Kidney glomerular epithelial cell (primary cell): Measurements from ENCODE around the gene CTNNA1.
"Not testable (repeated sequence)": the region's sequence is repeated elsewhere in the genome, so short reads cannot be mapped to it uniquely, and the experiment has no call there.

Source experiments
- DNase-seq: peaks from one replicate; lab custom pipeline; 2025; lab: John Stamatoyannopoulos, UW

CTNNA1 gene

DNA sequence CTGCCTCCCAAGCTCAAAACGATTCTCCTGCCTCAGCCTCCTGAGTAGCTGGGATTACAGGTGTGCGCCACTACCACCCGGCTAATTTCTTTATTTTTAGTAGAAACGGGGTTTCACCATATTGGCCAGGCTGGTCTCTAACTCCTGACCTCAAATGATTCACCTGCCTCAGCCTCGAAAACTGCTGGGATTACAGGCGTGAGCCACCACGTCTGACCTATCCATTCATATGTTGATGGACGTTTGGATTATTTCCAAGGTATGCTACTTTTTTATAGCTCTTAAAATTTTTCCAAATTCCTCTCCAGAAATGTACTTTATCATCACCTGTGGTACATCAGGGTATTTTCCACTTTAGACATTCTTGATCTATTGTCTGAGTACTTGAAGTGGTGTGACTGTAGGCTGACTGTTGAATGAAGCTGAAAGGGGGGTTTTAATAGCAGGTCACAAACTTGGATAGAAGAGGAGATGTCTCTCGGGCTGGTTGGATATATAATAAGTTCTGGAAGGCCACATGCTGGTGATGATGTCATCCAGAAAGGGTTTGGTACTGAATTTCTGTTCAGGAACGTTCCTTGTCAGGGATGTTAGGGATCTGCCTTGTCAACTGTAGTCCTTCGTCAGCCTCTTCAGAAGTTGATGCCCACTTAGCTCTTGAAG, 7.4 kb downstream of the CTNNA1 start:
- DNase-seq = no peak

DNA sequence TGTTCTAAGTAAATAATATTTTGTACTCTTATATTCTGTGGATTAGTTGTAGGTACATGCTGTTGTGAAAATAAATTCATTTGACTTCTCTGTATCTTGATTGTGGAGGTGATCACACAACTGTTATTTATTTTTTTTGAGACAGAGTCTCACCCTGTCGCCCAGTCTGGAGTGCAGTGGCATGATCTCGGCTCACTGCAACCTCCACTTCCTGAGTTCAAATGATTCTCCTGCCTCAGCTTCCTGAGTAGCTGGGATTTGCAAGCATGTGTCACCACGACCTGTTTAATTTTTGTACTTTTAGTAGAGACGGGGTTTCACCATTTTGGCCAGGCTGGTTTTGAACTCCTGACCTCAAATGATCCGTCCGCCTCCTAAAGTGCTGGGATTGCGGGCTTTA, 7.9 kb downstream of the CTNNA1 start:
- DNase-seq = not testable (repeated sequence)

DNA sequence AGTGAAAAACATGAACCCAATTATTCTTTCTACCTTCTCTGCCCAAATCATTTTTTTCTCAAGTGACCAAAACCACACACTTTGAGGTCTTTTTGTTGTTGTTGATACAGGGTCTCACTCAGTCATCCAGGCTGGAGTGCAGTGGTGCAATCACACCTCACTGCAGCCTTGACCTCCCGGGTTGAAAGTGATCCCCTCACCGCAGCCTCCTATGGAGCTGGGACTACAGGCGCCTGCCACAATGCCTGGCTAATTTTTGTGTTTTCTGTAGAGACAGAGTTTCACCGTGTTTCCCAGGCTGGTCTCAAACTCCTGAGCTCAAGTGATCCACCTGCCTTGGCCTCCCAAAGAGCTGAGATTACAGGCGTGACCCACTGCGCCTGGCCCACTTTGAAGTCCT, 8.4 kb downstream of the CTNNA1 start:
- DNase-seq = not testable (repeated sequence)

DNA sequence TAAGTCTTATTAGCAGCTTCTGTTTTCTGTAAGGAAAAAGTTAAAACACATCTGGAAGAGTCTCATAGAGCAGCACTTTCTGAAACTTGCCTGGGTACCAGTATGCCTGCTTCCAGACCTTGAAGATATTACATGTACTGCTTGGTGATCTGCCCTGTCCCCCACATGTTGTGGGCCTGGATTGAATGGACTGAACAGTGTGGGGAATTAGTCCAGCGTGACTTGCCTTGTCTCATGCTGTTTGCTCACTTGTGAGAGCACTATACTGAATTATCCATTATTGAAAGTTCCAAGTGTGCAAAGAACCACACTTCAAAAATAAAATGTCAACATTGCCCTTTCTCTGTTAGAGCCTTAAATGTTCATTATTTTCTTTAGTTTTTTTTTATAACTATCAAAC, 8.9 kb downstream of the CTNNA1 start:
- DNase-seq = no peak

DNA sequence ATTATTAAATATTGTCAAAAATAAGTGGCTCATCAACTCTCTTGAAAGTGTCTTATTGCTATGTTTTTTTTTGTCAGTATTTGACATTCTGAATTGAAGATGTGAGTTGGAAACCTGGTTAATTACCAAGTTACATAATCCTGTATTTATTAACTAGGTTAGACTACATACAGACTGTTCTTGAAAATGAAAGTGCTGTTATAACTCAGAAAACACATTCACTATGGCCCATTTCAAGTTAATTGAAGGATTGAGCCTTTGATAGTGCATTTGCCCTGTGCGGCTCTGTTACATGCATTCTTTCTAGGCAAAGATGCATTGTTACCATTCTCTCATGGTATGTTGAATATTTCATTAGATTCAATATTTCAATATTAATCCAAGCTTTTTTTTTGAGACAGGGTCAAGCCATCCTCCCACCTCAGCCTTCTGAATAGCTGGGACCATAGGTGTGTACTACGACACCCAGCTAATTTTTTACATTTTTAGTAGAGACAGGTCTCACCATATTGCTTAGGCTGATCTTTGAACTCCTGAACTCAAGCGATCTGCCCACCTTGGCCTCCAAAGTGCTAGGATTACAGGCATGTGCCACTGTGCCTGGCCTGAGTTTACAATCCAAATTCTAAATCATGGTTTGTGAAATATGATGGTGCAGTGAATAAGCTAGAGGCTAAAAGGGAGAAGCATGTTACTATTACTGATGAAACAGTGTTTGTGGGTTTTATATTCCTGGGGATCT, 10.0 kb downstream of the CTNNA1 start:
- no peak for DNase-seq

GRCh38 chr5:138770291-138770690, 17.1 kb downstream of the CTNNA1 start:
- DNase-seq = no peak

- DNase-seq = no peak
Observed at GRCh38 chr5:138770977-138771376, 17.8 kb downstream of the CTNNA1 start.

- no peak for DNase-seq
Observed at GRCh38 chr5:138772986-138773594, 19.9 kb downstream of the CTNNA1 start.

GRCh38 chr5:138773624-138774023, 20.4 kb downstream of the CTNNA1 start:
- DNase-seq = not testable (repeated sequence)

DNA sequence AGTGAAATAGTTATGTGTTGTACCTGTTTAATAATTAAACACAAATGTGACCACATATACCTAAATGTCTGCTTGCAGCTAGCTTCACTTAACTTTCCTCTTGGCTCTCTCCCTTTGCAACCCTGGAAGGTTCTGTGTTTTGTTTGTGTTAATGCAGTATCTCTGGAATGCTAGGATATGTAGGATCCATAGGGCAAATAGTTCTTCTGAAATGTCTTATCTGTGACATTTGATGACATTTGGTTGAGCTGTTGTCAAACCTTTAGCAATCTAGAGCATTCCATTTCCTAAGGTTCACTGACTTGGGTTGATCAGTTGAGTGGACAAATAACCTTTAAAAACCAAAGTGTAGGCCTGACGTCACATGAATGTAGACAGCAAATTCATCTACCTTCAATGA, 21.8 kb downstream of the CTNNA1 start:
- peak; percentile 72 for DNase-seq

DNA sequence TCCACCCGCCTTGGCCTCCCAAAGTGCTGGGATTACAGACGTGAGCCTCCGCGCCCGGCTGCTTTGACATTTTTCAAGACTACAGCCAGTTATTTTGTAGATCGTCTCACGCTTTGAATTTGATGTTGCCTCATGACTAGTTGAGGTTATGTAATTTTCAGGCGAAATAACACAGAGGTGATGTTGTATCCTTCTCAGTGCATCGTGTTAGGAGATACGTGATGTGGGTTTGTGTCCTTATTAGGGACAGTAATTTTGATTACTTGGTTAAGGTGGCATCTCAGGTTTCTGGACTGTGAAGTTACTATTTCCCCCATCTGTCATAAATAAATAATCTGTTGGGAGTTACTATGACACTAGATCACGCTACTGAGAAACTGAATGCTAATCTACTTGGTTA, 25.0 kb downstream of the CTNNA1 start:
- no peak for DNase-seq

DNA sequence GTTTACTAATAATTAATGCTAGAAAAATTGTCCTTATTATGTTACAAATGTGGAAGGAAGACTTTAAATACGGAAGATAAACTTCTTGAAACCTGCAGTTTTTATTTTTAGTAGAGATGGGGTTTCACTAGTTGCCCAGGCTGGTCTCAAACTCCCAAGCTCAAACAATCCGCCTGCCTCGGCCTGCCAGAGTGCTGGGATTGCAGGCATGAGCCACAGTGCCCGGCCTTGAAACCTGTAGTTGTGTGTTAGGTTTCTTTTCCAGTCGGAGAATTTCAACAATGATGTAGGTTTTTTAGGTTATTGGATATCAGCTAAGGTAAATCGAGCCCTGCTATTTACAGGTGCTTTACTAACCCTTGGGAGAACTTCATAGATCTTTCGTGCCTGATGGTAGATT, 30.8 kb downstream of the CTNNA1 start:
- no peak for DNase-seq

DNA sequence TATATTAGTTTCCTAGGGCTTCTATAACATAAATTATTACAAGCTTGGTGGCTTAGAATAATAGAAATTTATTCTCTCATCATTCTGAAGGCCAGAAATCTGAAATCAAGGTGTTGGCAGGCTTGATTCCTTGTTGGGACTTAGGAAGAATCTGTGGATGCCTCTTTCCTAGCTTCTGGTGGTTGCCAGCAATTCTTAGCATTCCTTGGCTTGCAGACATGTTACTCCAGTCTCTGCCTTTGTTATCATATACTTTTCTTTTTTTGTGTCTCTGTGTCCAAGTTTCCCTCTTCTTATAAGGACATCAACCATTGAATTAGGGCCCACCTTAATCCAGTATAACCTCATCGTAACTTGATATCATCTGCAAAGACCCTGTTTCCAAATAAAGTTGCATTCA, 31.4 kb downstream of the CTNNA1 start:
- no peak for DNase-seq

DNA sequence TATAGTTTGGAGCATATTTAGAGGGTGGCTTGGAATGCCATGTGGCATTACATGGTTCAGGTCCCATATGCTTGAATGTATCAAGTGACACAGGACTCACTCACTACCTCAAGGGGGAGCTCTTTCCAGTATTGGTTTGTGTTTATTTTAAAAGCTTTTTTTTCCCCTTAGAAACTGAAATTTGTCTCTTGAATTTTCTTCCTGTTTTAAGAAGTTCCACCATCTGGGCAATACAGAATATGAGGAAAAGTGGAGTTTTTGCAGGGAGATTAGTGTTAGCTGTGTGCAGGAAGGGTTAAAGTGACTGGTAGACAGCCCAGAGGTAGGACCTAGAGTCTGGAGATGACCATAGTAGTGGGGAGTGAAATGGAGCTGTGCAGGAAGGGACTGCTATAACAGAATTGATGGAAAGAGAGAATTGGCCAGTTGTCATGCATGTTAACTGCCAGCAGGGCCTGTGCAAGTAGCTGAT, 36.6 kb downstream of the CTNNA1 start:
- no peak for DNase-seq

GRCh38 chr5:138790684-138791083, 37.5 kb downstream of the CTNNA1 start:
- DNase-seq = no peak

- no peak for DNase-seq
Observed at GRCh38 chr5:138792195-138792790, 39.1 kb downstream of the CTNNA1 start.

- no peak for DNase-seq
Observed at GRCh38 chr5:138793575-138793974, 40.4 kb downstream of the CTNNA1 start.

GRCh38 chr5:138803285-138803684, 50.1 kb downstream of the CTNNA1 start:
- DNase-seq = no peak

DNA sequence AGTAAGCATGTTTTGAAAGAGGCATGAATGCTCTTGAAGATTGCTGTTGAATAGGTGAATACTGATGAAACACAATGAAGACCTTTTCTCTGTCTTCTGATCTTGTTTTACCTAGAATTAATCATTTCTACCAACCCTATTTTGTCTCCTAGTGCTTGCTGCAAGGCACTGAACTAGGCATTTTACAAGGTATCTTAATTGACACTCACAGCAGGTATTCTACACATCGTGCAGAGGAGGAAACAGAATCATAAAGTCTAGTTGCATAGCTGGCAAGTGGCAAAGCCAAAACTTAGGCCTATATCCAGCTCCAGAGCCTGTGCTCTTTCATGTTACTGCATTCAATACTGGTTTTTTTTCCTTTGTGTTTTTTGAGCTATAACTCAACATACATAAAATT, 50.7 kb downstream of the CTNNA1 start:
- no peak for DNase-seq

DNA sequence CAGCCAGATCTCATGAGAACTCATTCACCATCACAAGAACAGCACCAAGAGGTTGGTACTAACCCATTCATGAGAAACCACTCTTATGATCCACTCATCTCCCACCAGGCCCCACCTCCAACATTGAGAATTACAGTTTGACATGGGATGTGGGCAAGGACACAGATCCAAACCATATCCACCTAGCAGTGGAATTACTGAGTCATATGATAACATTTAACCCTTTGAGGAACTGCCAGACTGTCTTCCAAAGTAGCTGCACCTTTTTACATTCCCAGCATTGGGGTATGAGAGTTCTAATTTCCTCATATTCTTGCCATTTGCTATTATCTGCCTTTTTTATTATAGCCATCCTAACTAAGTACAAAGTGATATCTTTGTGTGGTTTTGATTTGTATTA, 51.9 kb downstream of the CTNNA1 start:
- no peak for DNase-seq

- no peak for DNase-seq
Observed at GRCh38 chr5:138807182-138807581, 54.0 kb downstream of the CTNNA1 start.

- DNase-seq = peak; percentile 56
Observed at GRCh38 chr5:138809391-138809790, 56.2 kb downstream of the CTNNA1 start.

DNA sequence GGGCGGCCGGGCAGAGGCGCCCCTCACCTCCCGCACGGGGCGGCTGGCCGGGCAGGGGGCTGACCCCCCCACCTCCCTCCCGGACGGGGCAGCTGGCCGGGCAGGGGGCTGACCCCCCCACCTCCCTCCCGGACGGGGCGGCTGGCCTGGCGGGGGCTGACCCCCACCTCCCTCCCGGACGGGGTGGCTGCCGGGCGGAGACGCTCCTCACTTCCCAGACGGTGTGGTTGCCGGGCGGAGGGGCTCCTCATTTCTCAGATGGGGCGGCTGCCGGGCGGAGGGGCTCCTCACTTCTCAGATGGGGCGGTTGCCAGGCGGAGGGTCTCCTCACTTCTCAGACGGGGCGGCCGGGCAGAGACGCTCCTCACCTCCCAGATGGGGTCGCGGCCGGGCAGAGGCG, 57.6 kb downstream of the CTNNA1 start:
- not testable (repeated sequence) for DNase-seq
